ENCODE results near the gene SERINC3. TPM values are rescaled to one million over a fixed set of nuclear protein-coding genes. Genes with fewer than 3 reads are reported as not detected.

The SERINC3 gene
- total and polyA plus RNA-seq, 2 of the 13 experiments (the other 11 are each of a cell fraction or from before 2014, with no cell fraction given), result 82.0 to 226 TPM

DNA sequence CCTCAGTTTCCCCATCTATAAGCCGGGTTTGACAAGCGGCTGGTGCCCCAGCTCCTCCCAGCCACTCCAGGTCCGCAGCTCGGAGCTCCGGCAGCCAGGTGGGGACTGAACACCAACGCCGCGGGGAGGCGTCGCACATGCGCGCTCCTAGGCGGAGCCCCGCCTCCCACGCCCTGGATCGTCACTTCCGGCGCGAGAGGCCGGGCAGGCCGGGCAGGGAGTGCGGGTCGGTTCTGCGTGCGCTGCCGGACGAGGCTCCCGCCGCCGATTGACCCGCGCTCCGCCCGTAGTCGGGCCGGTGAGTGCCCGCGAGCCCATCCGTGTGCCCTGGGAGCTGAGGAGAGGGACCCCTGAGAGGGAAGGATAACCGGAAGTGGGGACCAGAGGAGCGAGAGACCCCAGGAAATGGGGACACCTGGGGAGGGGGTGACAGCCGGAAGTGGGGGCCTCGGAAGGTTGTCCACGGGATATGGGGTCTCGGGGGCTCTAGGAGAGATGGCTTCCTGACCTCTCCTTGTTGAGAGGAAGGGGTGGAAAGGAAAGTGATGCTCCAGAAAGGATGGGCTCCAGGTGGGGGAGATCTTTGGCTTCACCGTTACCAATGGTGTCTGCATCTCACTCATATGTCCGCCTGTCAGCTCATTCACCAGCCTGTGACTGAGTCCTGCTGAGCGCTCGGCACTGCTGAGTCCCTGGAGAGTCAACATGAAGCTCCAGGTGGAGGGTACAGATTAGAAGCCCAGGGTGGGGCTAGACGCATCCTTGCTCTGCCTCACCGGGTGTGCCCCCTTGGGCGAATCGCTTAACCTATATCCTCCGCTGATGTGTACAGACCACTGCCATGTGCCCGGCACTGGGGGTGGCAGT lies 45.9 kb downstream of the SERINC3 start, which contains the start of gene TTPAL (continued):
- TF ChIP-seq GABPA (IDR thresholded peaks at IDR 0.05; ENCODE audit: low read depth, low read length), result peak; percentile 84
- peak; percentile 93 for TF ChIP-seq GABPA (CRISPR knock-in tag; IDR thresholded peaks at IDR 0.05; ENCODE audit: low read depth)
- TF ChIP-seq ZIK1 (CRISPR knock-in tag; IDR thresholded peaks at IDR 0.05; ENCODE audit: borderline replicate concordance, low read depth), result peak; percentile 98; the same call in 1 of the 2 replicates
- TF ChIP-seq HNF4A (CRISPR knock-in tag; IDR thresholded peaks at IDR 0.05), result no peak; the same call in 1 of the 2 replicates
- peak; percentile 96 for TF ChIP-seq ZNF451 (CRISPR knock-in tag; IDR thresholded peaks at IDR 0.05)
- peak; percentile 79 for TF ChIP-seq RXRA (CRISPR knock-in tag; IDR thresholded peaks at IDR 0.05)
- peak; percentile 81 for TF ChIP-seq ZMYM4 (CRISPR knock-in tag; IDR thresholded peaks at IDR 0.05)
- peak; percentile 22 to 23; a peak in 1 of 4 replicates for TF ChIP-seq NR2F1 (CRISPR knock-in tag; IDR thresholded peaks at IDR 0.05)
- TF ChIP-seq ZNF354B (CRISPR knock-in tag; IDR thresholded peaks at IDR 0.05), result peak; percentile 99
- TF ChIP-seq ZNF749 (CRISPR knock-in tag; IDR thresholded peaks at IDR 0.05; ENCODE audit: borderline replicate concordance), result peak; percentile 92
- peak; percentile 84; the same call in 1 of the 2 replicates for TF ChIP-seq PAX8 (CRISPR knock-in tag; IDR thresholded peaks at IDR 0.05; ENCODE audit: borderline replicate concordance)
- peak; percentile 71; the same call in 1 of the 2 replicates for TF ChIP-seq SALL2 (CRISPR knock-in tag; IDR thresholded peaks at IDR 0.05)
- no peak for TF ChIP-seq ZFYVE20 (CRISPR knock-in tag; IDR thresholded peaks at IDR 0.05; ENCODE audit: borderline replicate concordance, low read depth)
- TF ChIP-seq KLF6 (CRISPR knock-in tag; IDR thresholded peaks at IDR 0.05), result peak; percentile 62; the same call in 1 of the 2 replicates
- no peak for TF ChIP-seq ZNF30 (CRISPR knock-in tag; IDR thresholded peaks at IDR 0.05)
- TF ChIP-seq MEIS1 (CRISPR knock-in tag; IDR thresholded peaks at IDR 0.05; ENCODE audit: borderline replicate concordance), result peak; percentile 99
- TF ChIP-seq, protein P1, sequence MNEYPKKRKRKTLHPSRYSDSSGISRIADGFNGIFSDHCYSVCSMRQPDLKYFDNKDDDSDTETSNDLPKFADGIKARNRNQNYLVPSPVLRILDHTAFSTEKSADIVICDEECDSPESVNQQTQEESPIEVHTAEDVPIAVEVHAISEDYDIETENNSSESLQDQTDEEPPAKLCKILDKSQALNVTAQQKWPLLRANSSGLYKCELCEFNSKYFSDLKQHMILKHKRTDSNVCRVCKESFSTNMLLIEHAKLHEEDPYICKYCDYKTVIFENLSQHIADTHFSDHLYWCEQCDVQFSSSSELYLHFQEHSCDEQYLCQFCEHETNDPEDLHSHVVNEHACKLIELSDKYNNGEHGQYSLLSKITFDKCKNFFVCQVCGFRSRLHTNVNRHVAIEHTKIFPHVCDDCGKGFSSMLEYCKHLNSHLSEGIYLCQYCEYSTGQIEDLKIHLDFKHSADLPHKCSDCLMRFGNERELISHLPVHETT (CRISPR knock-in tag; conservative IDR thresholded peaks at IDR 0.05), result peak; percentile 93
- TF ChIP-seq NFATC3 (CRISPR knock-in tag; IDR thresholded peaks at IDR 0.05), result peak; percentile 77; the same call in 1 of the 2 replicates
- TF ChIP-seq HDAC1 (CRISPR knock-in tag; IDR thresholded peaks at IDR 0.05), result peak; percentile 99
